22Rv1 (cell line): ENCODE measurements around the gene FERMT1.

Experiments used
- CTCF ChIP-seq: fragments of 450-650 bp; IDR thresholded peaks from 2 replicates; pipeline ENCODE4 v1.5.1; 2017; ENCODE audit warnings: mild to moderate bottlenecking
- ZFX ChIP-seq: fragments of 450-650 bp; IDR thresholded peaks from 2 replicates; pipeline ENCODE4 v1.6.1; 2017; ENCODE audit warnings: antibody characterized with exemption, borderline replicate concordance

GRCh38 chr20:6070829-6071695 is 51.8 kb downstream of the FERMT1 start:
- TF ChIP-seq CTCF (no peak), ZFX (no peak)
